ENCODE measurements around the gene C17orf75.
"Not testable (repeated sequence)": the region's sequence is repeated elsewhere in the genome, so short reads cannot be mapped to it uniquely, and the experiment has no call there.

The C17orf75 gene

GRCh38 chr17:32341857-32342602, at the start of gene C17orf75:
Gene C17orf75, minus strand, starts transcription at chr17:32342173. Its CDS starts 34 bp downstream, at chr17:32342139.
- Mint-ChIP-seq H3K9me3 (no peaks in the 10 kb centered on the region), H3K4me1 (peaks cover 41% of the 10 kb centered on the region), H3K27ac (peak within 1 kb of the TSS; percentile 96), H3K27me3 (no peaks in the 10 kb centered on the region), H3K4me3 (peak within 1 kb of the TSS; percentile 95), H3K36me3 (peaks cover 17% of the 10 kb centered on the region)
- CTCF ChIA-PET = interaction anchor here (2.0 kb wide), 1 partner anchor 11 kb away, joined by 7 read pairs; no protein-coding TSS in a partner anchor
- DNase-seq = peak; percentile 84

GRCh38 chr17:32388613-32389459, 46.9 kb upstream of the C17orf75 start:
- Mint-ChIP-seq H3K9me3 (no peaks in the 10 kb centered on the region), H3K27me3 (no peaks in the 10 kb centered on the region)

GRCh38 chr17:32388128-32388527, 46.2 kb upstream of the C17orf75 start:
- CTCF ChIA-PET = interaction anchor here (0.7 kb wide), 1 partner anchor 135 kb away, joined by 4 read pairs; no protein-coding TSS in a partner anchor
- H3K36me3 Mint-ChIP-seq = peaks cover 20% of the 10 kb centered on the region
- not testable (repeated sequence) for H3K27me3 Mint-ChIP-seq, H3K27ac Mint-ChIP-seq, H3K4me3 Mint-ChIP-seq, H3K4me1 Mint-ChIP-seq, H3K9me3 Mint-ChIP-seq, DNase-seq

More at GRCh38 chr17:32388613-32389459, 46.9 kb upstream of the C17orf75 start:
- no peak for DNase-seq
- Mint-ChIP-seq H3K4me3 (no peak overlapping the region), H3K4me1 (no peaks in the 10 kb centered on the region), H3K36me3 (peaks cover 21% of the 10 kb centered on the region), H3K27ac (no peak overlapping the region)
- CTCF ChIA-PET = interaction anchor here (0.7 kb wide), 1 partner anchor 136 kb away, joined by 4 read pairs; no protein-coding TSS in a partner anchor

GRCh38 chr17:32386844-32387243, 44.9 kb upstream of the C17orf75 start:
- DNase-seq = no peak
- H3K27ac Mint-ChIP-seq = no peak overlapping the region
- CTCF ChIA-PET = interaction anchor here (0.5 kb wide), 1 partner anchor 9 kb away, joined by 3 read pairs; no protein-coding TSS in a partner anchor

GRCh38 chr17:32385971-32386370, 44.0 kb upstream of the C17orf75 start:
- CTCF ChIA-PET = interaction anchor here (0.7 kb wide), 1 partner anchor 18 kb away, joined by 3 read pairs; no protein-coding TSS in a partner anchor
- Mint-ChIP-seq H3K27me3 (no peaks in the 10 kb centered on the region), H3K4me1 (no peaks in the 10 kb centered on the region), H3K36me3 (peaks cover 31% of the 10 kb centered on the region), H3K27ac (no peak overlapping the region), H3K9me3 (no peaks in the 10 kb centered on the region), H3K4me3 (no peak overlapping the region)
- DNase-seq = no peak

More at GRCh38 chr17:32386844-32387243, 44.9 kb upstream of the C17orf75 start:
- Mint-ChIP-seq H3K27me3 (no peaks in the 10 kb centered on the region), H3K36me3 (peaks cover 31% of the 10 kb centered on the region), H3K9me3 (no peaks in the 10 kb centered on the region), H3K4me3 (no peak overlapping the region), H3K4me1 (no peaks in the 10 kb centered on the region)

GRCh38 chr17:32385121-32385520, 43.1 kb upstream of the C17orf75 start:
- no peak overlapping the region for H3K27ac Mint-ChIP-seq
- peaks cover 38% of the 10 kb centered on the region for H3K36me3 Mint-ChIP-seq
- DNase-seq = no peak
- H3K27me3 Mint-ChIP-seq = no peaks in the 10 kb centered on the region
- no peaks in the 10 kb centered on the region for H3K4me1 Mint-ChIP-seq
- no peak overlapping the region for H3K4me3 Mint-ChIP-seq
- no peaks in the 10 kb centered on the region for H3K9me3 Mint-ChIP-seq
- CTCF ChIA-PET = no interaction called here

GRCh38 chr17:32383926-32384434, 42.0 kb upstream of the C17orf75 start:
- CTCF ChIA-PET = interaction anchor here (1.5 kb wide), 1 partner anchor 131 kb away, joined by 4 read pairs; no protein-coding TSS in a partner anchor
- Mint-ChIP-seq H3K27ac (peak overlapping the region; percentile 34), H3K4me3 (no peak overlapping the region), H3K36me3 (peaks cover 40% of the 10 kb centered on the region), H3K9me3 (no peaks in the 10 kb centered on the region), H3K4me1 (no peaks in the 10 kb centered on the region), H3K27me3 (no peaks in the 10 kb centered on the region)
- DNase-seq = no peak

- no peaks in the 10 kb centered on the region for H3K4me1 Mint-ChIP-seq
- no peak overlapping the region for H3K4me3 Mint-ChIP-seq
- H3K36me3 Mint-ChIP-seq = peaks cover 45% of the 10 kb centered on the region
- peak overlapping the region; percentile 53 for H3K27ac Mint-ChIP-seq
- CTCF ChIA-PET = no interaction called here
- no peaks in the 10 kb centered on the region for H3K27me3 Mint-ChIP-seq
- DNase-seq = no peak
- H3K9me3 Mint-ChIP-seq = no peaks in the 10 kb centered on the region
Observed at GRCh38 chr17:32382526-32383223, 40.7 kb upstream of the C17orf75 start.

- CTCF ChIA-PET = no interaction called here
- DNase-seq = no peak
- peaks cover 56% of the 10 kb centered on the region for H3K36me3 Mint-ChIP-seq
- H3K4me1 Mint-ChIP-seq = peaks cover 10% of the 10 kb centered on the region
- no peaks in the 10 kb centered on the region for H3K9me3 Mint-ChIP-seq
- no peaks in the 10 kb centered on the region for H3K27me3 Mint-ChIP-seq
- H3K27ac Mint-ChIP-seq = no peak overlapping the region
- H3K4me3 Mint-ChIP-seq = no peak overlapping the region
Observed at GRCh38 chr17:32370426-32370825, 28.5 kb upstream of the C17orf75 start.

- Mint-ChIP-seq H3K36me3 (peaks cover 62% of the 10 kb centered on the region), H3K9me3 (no peaks in the 10 kb centered on the region), H3K4me3 (no peak overlapping the region), H3K27ac (no peak overlapping the region), H3K27me3 (no peaks in the 10 kb centered on the region), H3K4me1 (peaks cover 34% of the 10 kb centered on the region)
- no peak for DNase-seq
- CTCF ChIA-PET = no interaction called here
Observed at GRCh38 chr17:32361270-32361669, 19.3 kb upstream of the C17orf75 start.

- CTCF ChIA-PET = interaction anchor here (0.5 kb wide), 1 partner anchor 248 kb away, joined by 3 read pairs; no protein-coding TSS in a partner anchor
- H3K36me3 Mint-ChIP-seq = peaks cover 59% of the 10 kb centered on the region
- H3K27ac Mint-ChIP-seq = no peak overlapping the region
- peaks cover 55% of the 10 kb centered on the region for H3K4me1 Mint-ChIP-seq
- H3K4me3 Mint-ChIP-seq = no peak overlapping the region
- H3K27me3 Mint-ChIP-seq = no peaks in the 10 kb centered on the region
- DNase-seq = no peak
- no peaks in the 10 kb centered on the region for H3K9me3 Mint-ChIP-seq
Observed at GRCh38 chr17:32357615-32358014, 15.6 kb upstream of the C17orf75 start.

- H3K4me3 Mint-ChIP-seq = no peak overlapping the region
Observed at GRCh38 chr17:32356750-32357149, 14.8 kb upstream of the C17orf75 start.

GRCh38 chr17:32356378-32356743, 14.4 kb upstream of the C17orf75 start:
- no peak overlapping the region for H3K27ac Mint-ChIP-seq
- CTCF ChIA-PET = no interaction called here
- H3K36me3 Mint-ChIP-seq = peaks cover 59% of the 10 kb centered on the region
- peaks cover 63% of the 10 kb centered on the region for H3K4me1 Mint-ChIP-seq
- H3K4me3 Mint-ChIP-seq = no peak overlapping the region
- H3K27me3 Mint-ChIP-seq = no peaks in the 10 kb centered on the region
- DNase-seq = no peak
- no peaks in the 10 kb centered on the region for H3K9me3 Mint-ChIP-seq

More at GRCh38 chr17:32356750-32357149, 14.8 kb upstream of the C17orf75 start:
- DNase-seq = no peak
- H3K27ac Mint-ChIP-seq = no peak overlapping the region
- H3K36me3 Mint-ChIP-seq = peaks cover 57% of the 10 kb centered on the region
- peaks cover 61% of the 10 kb centered on the region for H3K4me1 Mint-ChIP-seq
- H3K27me3 Mint-ChIP-seq = no peaks in the 10 kb centered on the region
- no peaks in the 10 kb centered on the region for H3K9me3 Mint-ChIP-seq
- CTCF ChIA-PET = no interaction called here

Measured in activated naive CD4-positive, alpha-beta T cell treated with anti-CD3 and anti-CD28 coated beads, Interleukin-2, amount 10 ng/mL, durations not matched to agents 7 days and 5 days (primary cell).